HL-60/S4 treated with retinoic acid at 250 ng/mL for 4 days and 3 days (cell line): ENCODE results near the gene GULP1.
"Not testable (repeated sequence)": the region's sequence is repeated elsewhere in the genome, so short reads cannot be mapped to it uniquely, and the experiment has no call there.

Experiments used
- in situ Hi-C: fragments of 300-500 bp; cut with MboI; formaldehyde crosslinking; loops from 2 replicates; pipeline ENCODE4 v1.7.0; 2022; ENCODE audit warnings: low sequenced_read_pairs

GULP1 gene

GRCh38 chr2:188292348-188293239 lies 920 bp downstream of the GULP1 start:
- in situ Hi-C loops = no loop called here

DNA sequence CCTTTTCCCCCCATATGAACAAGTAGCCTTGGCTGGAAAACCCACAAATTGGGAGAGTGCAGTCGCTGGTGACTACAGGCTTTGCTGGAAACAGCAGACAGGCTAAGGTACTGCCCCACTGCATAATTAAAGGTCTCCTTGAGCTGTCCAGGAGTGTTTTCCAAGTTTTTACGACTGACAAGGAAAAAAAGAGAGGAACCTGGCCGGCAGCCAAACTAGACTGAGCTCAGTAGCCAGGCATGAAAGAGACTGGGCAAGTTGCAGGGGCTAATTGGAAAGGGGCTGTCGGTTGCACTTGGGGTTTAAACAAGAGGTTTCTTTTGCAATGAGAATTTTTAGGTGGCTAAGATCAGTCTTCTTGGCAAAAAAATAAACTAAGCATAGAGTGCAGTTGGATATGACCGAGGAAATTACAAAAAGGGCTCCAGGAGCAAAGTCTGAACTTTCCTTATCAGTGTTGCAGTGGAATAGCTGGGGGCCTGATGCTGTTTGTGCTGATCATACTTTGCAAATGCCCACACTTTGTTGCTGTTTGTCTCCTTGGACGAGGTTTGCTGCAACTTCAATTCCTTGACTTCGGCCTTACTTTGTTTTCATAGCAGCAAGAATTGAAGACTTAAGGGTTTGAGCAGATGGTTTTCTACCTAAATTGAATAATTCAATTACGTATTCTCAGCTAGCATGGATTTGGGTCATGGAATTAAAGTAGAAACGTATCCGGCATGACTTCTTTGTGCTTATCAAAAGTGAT lies 2.1 kb downstream of the GULP1 start:
- in situ Hi-C loops = no loop called here

- in situ Hi-C loops = no loop called here
These were observed 2.8 kb downstream of the GULP1 start for GRCh38 chr2:188294352-188294926.

DNA sequence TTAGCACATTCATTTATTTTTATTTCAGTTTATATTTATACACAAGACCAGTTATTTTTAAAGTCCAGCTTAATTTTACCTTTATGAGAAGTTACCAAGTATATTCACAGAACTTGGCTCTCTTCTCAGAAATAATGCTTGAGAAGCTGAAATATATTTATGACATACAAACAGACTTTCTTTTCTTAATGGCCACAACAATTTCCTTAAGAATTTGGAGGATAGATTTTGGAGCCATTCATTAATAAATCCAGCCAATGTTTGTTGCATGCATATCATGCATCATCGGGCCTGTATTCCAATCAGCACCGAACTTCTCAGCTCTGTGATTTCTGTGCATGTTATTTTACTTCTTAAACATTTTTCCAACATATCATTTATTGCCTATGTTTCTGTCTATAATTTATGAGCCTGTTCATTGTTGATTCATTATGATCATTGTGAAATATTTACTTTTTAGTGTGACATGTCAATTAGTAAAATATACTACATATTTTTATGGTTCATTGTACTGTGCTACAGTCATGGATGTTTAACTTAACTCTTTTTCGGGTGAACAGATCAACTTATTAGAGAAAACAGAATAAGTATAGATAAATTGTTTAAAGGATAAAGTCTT lies 3.5 kb downstream of the GULP1 start:
- in situ Hi-C loops = no loop called here

DNA sequence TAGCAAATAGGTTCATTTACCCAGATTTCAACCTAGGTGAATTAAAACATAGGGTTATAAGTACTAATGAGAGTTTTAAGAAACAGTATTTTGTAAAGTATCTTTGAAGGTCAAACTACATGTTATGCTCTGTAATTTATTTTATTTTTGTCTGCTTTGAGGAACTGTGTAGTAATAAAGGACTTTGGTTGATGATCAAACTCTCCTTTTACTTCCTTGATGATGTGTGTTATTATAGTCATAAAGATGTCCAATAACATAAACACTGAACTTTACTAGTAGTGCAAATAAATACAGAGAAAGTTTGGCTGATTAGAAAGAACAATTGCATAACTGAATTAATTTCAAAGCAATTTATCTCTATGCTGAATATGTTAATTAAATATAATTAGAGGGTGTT lies 6.3 kb downstream of the GULP1 start:
- in situ Hi-C loops = no loop called here

GRCh38 chr2:188298937-188299371 lies 7.3 kb downstream of the GULP1 start:
- in situ Hi-C loops = not testable (repeated sequence)

DNA sequence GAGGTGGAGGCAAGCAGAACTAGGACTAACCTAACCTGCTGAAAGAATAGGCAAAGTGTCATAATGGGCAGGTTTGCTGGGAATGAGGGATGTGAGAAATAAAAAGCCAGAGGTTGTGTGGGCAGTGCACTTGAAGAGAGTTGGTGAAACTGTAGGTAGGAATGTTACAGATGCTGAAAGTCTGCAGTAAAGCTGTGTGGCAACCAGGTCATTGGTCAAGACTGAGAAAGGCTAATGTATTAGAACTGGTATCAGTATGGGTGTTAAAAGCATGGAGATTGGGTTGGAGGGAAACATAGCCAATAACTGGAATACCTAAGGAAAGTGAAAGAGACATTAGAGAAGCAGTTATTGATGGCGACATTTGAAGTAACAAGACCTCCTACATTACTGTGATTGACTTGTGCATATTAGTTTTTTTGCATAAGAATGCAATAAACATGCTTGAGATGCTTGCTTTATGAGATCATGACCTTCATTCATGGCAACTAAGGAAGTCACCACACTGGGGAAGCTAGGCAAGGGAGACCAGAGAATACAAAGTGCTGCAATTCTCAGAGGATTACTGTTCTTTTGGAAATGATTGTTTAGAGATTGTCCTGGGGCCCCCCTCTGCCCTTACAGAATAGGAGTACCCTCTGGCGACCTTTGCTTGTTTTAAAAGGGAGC lies 11.8 kb downstream of the GULP1 start:
- in situ Hi-C loops = no loop called here

- in situ Hi-C loops = no loop called here
These were observed 13.6 kb downstream of the GULP1 start for GRCh38 chr2:188305271-188305670.

GRCh38 chr2:188306271-188306670 lies 14.6 kb downstream of the GULP1 start:
- in situ Hi-C loops = no loop called here

DNA sequence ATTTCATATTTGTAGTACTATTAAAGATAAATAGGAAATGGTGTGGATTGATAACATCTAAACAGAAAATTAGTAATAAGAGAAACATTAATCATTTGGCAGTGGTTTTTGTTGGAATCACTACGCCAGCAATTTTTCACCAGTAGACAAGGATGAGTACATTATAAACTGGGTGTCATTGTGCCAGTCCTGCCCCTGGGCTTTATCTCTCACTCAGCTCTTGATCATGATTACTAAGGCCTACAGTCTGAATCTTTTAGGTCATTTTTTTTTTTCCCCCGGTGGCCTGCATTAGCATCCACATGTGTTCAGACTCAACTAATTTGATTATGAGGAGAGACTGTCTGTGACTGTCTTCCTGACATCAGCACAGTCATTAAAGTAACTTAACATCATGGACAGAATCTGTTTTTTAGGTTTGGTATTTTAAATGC lies 16.2 kb downstream of the GULP1 start:
- in situ Hi-C loops = no loop called here

- in situ Hi-C loops = no loop called here
These were observed 16.8 kb downstream of the GULP1 start for GRCh38 chr2:188308483-188308882.

GRCh38 chr2:188309364-188309763 lies 17.7 kb downstream of the GULP1 start:
- in situ Hi-C loops = no loop called here

DNA sequence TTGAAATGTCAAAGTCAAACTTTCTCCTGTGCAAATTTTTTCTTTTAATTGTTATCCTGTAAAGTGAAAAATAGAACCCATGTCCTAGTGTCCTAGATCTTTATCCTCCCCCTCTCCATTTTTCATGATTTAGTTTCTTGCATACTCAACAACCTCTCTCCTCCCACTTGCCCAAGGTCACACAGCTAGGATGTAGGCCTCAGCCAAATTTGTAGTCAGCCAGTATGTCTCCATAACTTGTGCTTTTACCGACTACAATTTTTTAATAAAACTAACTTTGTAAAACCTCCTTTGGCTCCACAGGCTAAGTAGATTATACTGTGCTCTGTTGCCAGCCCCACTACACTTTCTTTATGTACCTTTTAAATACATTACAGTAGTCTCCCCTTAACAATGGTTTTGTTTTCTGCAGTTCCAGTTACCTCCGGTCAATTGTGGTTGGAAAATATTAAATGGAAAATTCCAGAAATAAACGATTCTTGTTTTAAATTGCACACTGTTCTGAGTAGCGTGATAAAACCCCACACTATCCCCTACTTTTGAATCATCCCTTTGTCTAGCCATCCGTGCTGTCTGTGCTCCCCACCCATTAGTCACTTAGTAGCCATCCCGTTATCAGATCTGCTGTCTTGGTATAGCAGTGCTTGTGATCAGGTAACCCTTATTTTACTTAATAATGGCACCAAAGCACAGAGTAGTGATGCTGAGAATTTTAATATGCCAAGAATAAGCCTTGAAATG lies 22.8 kb downstream of the GULP1 start:
- in situ Hi-C loops = no loop called here

GRCh38 chr2:188315750-188316149 lies 24.1 kb downstream of the GULP1 start:
- in situ Hi-C loops = no loop called here

GRCh38 chr2:188316342-188316741 lies 24.7 kb downstream of the GULP1 start:
- in situ Hi-C loops = no loop called here

- in situ Hi-C loops = no loop called here
These were observed 25.2 kb downstream of the GULP1 start for GRCh38 chr2:188316791-188317423.

- in situ Hi-C loops = no loop called here
These were observed 26.6 kb downstream of the GULP1 start for GRCh38 chr2:188318161-188318749.

- in situ Hi-C loops = no loop called here
These were observed 28.2 kb downstream of the GULP1 start for GRCh38 chr2:188319838-188320237.

- in situ Hi-C loops = no loop called here
These were observed 29.2 kb downstream of the GULP1 start for GRCh38 chr2:188320861-188321260.
